IMR-90 (cell line): ENCODE measurements around the gene MGLL. TPM values are rescaled to one million over a fixed set of nuclear protein-coding genes. Genes with fewer than 3 reads are reported as not detected.

Experiments used
- ATAC-seq: fragments of 200-7000 bp; cut with Tn5 transposase; 2 replicates; pipeline ENCODE4 v1.9.1; 2020; ENCODE audit warnings: low read depth, mild to moderate bottlenecking, moderate library complexity
- BruUV-seq: library from RNA; stranded (reverse); fragments of 400-500 nt; replicated peaks from 2 replicates; lab custom pipeline; 2021; lab: Mats Ljungman, UMichigan
- CTCF ChIA-PET: fragments of 300-600 bp; formaldehyde crosslinking; extraction: SDS; loops from one replicate; lab custom pipeline; 2021; ENCODE audit warnings: antibody characterized with exemption; lab: Yijun Ruan, JAX
- POLR2A ChIA-PET: fragments of 300-600 bp; sonication (Branson Sonifier 250); formaldehyde crosslinking; loops from one replicate; lab custom pipeline; 2022; ENCODE audit warnings: antibody characterized with exemption; ENCODE audit not compliant: unreplicated experiment; lab: Charles Lee
- DNase-seq: peaks from one replicate; pipeline ENCODE4 v3.0.0; 2013
- H2AFZ ChIP-seq: replicated peaks from 2 replicates; pipeline ENCODE3; 2013; ENCODE audit warnings: low read length, mild to moderate bottlenecking; ENCODE audit not compliant: poor library complexity
- H2AK5ac ChIP-seq: 2 replicates; pipeline ENCODE4 v1.6.1; 2013; ENCODE audit warnings: low read depth, low read length, inconsistent platforms
- H2AK9ac ChIP-seq: replicated peaks from 2 replicates; pipeline ENCODE3; 2013; ENCODE audit warnings: mild to moderate bottlenecking, low read depth, low read length, moderate library complexity; ENCODE audit not compliant: poor library complexity
- H2BK120ac ChIP-seq: 2 replicates; pipeline ENCODE4 v1.6.1; 2013; ENCODE audit warnings: low read depth, low read length, inconsistent platforms
- H2BK15ac ChIP-seq: 3 replicates; pipeline ENCODE4 v1.6.1; 2013; ENCODE audit warnings: low read depth, low read length, inconsistent platforms
- H2BK20ac ChIP-seq: 2 replicates; pipeline ENCODE4 v1.6.1; 2013; ENCODE audit warnings: low read depth, mild to moderate bottlenecking, inconsistent platforms, low read length, moderate library complexity
- H2BK5ac ChIP-seq: 2 replicates; pipeline ENCODE4 v1.6.1; 2013; ENCODE audit warnings: mild to moderate bottlenecking, low read depth, low read length, inconsistent platforms; ENCODE audit not compliant: poor library complexity, severe bottlenecking
- H3K14ac ChIP-seq: replicated peaks from 2 replicates; pipeline ENCODE4 v1.6.1; 2013; ENCODE audit warnings: low read depth, low read length, inconsistent platforms
- H3K18ac ChIP-seq: 2 replicates; pipeline ENCODE4 v1.6.1; 2013; ENCODE audit warnings: low read depth, low read length, control low read depth
- H3K23ac ChIP-seq: 2 replicates; pipeline ENCODE4 v1.6.1; 2013; ENCODE audit warnings: low read depth, low read length, inconsistent platforms
- H3K27ac ChIP-seq: 2 replicates; pipeline ENCODE4 v1.5.1; 2013; ENCODE audit warnings: mild to moderate bottlenecking, control low read depth, low read length; ENCODE audit not compliant: insufficient read depth
- H3K27me3 ChIP-seq: 2 replicates; pipeline ENCODE4 v1.6.1; 2013; ENCODE audit warnings: low read length; ENCODE audit not compliant: control insufficient read depth, insufficient read depth
- H3K36me3 ChIP-seq: 2 replicates; pipeline ENCODE4 v1.6.1; 2013; ENCODE audit warnings: low read length, mixed read lengths; ENCODE audit not compliant: control insufficient read depth, insufficient read depth
- H3K4ac ChIP-seq: 2 replicates; pipeline ENCODE4 v1.6.1; 2013; ENCODE audit warnings: low read depth, low read length, inconsistent platforms
- H3K4me1 ChIP-seq: 2 replicates; pipeline ENCODE4 v1.6.1; 2013; ENCODE audit warnings: low read length, mixed read lengths; ENCODE audit not compliant: control insufficient read depth, insufficient read depth
- H3K4me2 ChIP-seq: 2 replicates; pipeline ENCODE4 v1.6.1; 2013; ENCODE audit warnings: low read depth, mild to moderate bottlenecking, control low read depth, low read length, moderate library complexity
- H3K4me3 ChIP-seq: 2 replicates; pipeline ENCODE4 v1.5.1; 2013; ENCODE audit warnings: low read depth, mild to moderate bottlenecking, control low read depth, low read length, moderate library complexity; ENCODE audit not compliant: insufficient read depth
- H3K56ac ChIP-seq: 2 replicates; pipeline ENCODE4 v1.6.1; 2013; ENCODE audit warnings: low read length, inconsistent platforms; ENCODE audit not compliant: insufficient read depth; ENCODE audit errors: extremely low read depth
- H3K79me1 ChIP-seq, 2 experiments: 2 replicates each; pipeline ENCODE4 v1.6.1; 2013; ENCODE audit warnings: low read length in 2 of 2, inconsistent platforms in 1 of 2, low read depth in 1 of 2
- H3K9ac ChIP-seq: 2 replicates; pipeline ENCODE4 v1.6.1; 2013; ENCODE audit warnings: low read depth, low read length, control low read depth
- H3K9me1 ChIP-seq: 2 replicates; pipeline ENCODE4 v1.6.1; 2013; ENCODE audit warnings: low read length, inconsistent platforms; ENCODE audit not compliant: insufficient read depth
- H3K9me3 ChIP-seq: 2 replicates; pipeline ENCODE4 v1.6.1; 2013; ENCODE audit warnings: low read length; ENCODE audit not compliant: control insufficient read depth, insufficient read depth
- H4K20me1 ChIP-seq: 2 replicates; pipeline ENCODE4 v1.6.1; 2013; ENCODE audit warnings: low read length, inconsistent platforms; ENCODE audit not compliant: insufficient read depth
- H4K5ac ChIP-seq: 2 replicates; pipeline ENCODE4 v1.6.1; 2013; ENCODE audit warnings: mild to moderate bottlenecking, low read depth, low read length, control low read depth
- H4K8ac ChIP-seq, 2 experiments: 2 replicates each; pipeline ENCODE4 v1.6.1; 2013; ENCODE audit warnings: low read depth in 2 of 2, low read length in 2 of 2, control low read depth in 1 of 2, inconsistent platforms in 1 of 2
- H4K91ac ChIP-seq: 2 replicates; pipeline ENCODE4 v1.6.1; 2013; ENCODE audit warnings: low read depth, low read length, inconsistent platforms; ENCODE audit not compliant: insufficient read depth
- BHLHE40 ChIP-seq: fragments of 150-350 bp; IDR thresholded peaks from 2 replicates; pipeline ENCODE4 v1.6.1; 2016; ENCODE audit warnings: mild to moderate bottlenecking, low read depth, low read length
- CEBPB ChIP-seq: IDR thresholded peaks from 2 replicates; pipeline ENCODE4 v1.6.1; 2012; ENCODE audit warnings: low read depth, low read length, improper control_type of control experiment
- CHD1 ChIP-seq: IDR thresholded peaks from 2 replicates; pipeline ENCODE4 v1.6.1; 2012; ENCODE audit warnings: low read depth, low read length, improper control_type of control experiment
- CTCF ChIP-seq: conservative IDR thresholded peaks from 2 replicates; pipeline ENCODE4 v1.5.1; 2012; ENCODE audit warnings: mild to moderate bottlenecking, low read depth, low read length, improper control_type of control experiment
- ELK1 ChIP-seq: fragments of 150-350 bp; IDR thresholded peaks from 2 replicates; pipeline ENCODE4 v1.6.1; 2016; ENCODE audit warnings: low read depth, mild to moderate bottlenecking, low read length, moderate library complexity, borderline replicate concordance
- FOS ChIP-seq: fragments of 150-350 bp; IDR thresholded peaks from 2 replicates; pipeline ENCODE4 v1.6.1; 2016; ENCODE audit warnings: low read depth, low read length
- MAFK ChIP-seq: IDR thresholded peaks from 2 replicates; pipeline ENCODE4 v1.6.1; 2012; ENCODE audit warnings: low read depth, low read length, improper control_type of control experiment
- MAZ ChIP-seq: IDR thresholded peaks from 2 replicates; pipeline ENCODE4 v1.6.1; 2012; ENCODE audit warnings: low read depth, mild to moderate bottlenecking, low read length, improper control_type of control experiment, moderate library complexity, borderline replicate concordance
- MXI1 ChIP-seq: IDR thresholded peaks from 2 replicates; pipeline ENCODE4 v1.6.1; 2012; ENCODE audit warnings: low read depth, mild to moderate bottlenecking, low read length, moderate library complexity, borderline replicate concordance
- NFE2L2 ChIP-seq: fragments of 150-350 bp; IDR thresholded peaks from 2 replicates; pipeline ENCODE4 v1.6.1; 2016; ENCODE audit warnings: low read depth, mild to moderate bottlenecking, low read length
- POLR2A ChIP-seq: IDR thresholded peaks from 2 replicates; pipeline ENCODE4 v1.6.1; 2012; ENCODE audit warnings: mild to moderate bottlenecking, low read depth, low read length
- RAD21 ChIP-seq: IDR thresholded peaks from 2 replicates; pipeline ENCODE4 v1.6.1; 2012; ENCODE audit warnings: low read length, improper control_type of control experiment
- RCOR1 ChIP-seq: IDR thresholded peaks from 2 replicates; pipeline ENCODE4 v1.6.1; 2012; ENCODE audit warnings: mild to moderate bottlenecking, low read length, improper control_type of control experiment; ENCODE audit not compliant: insufficient replicate concordance
- RFX5 ChIP-seq: IDR thresholded peaks from 2 replicates; pipeline ENCODE4 v1.8.0; 2012; ENCODE audit warnings: low read depth, mild to moderate bottlenecking, low read length, moderate library complexity
- SMC3 ChIP-seq: fragments of 150-350 bp; IDR thresholded peaks from 2 replicates; pipeline ENCODE4 v1.6.1; 2016; ENCODE audit warnings: low read depth, mild to moderate bottlenecking, antibody characterized with exemption, low read length, moderate library complexity
- USF2 ChIP-seq: fragments of 150-350 bp; IDR thresholded peaks from 2 replicates; pipeline ENCODE4 v1.6.1; 2017; ENCODE audit warnings: mild to moderate bottlenecking, antibody characterized with exemption, low read length, low read depth
- WGBS, 2 experiments: methylation state at CpG; one replicate each; pipeline versions ENCODE4 v1.1.5 to v1.1.7; 2013; ENCODE audit warnings: missing lambda C conversion rate in 2 of 2; ENCODE audit not compliant: insufficient read length in 1 of 2; ENCODE audit errors: extremely low coverage in 2 of 2; 5-methylcytosine and 5-hydroxymethylcytosine counted together
- dilution Hi-C: fragments of 300-500 bp; cut with HindIII; formaldehyde crosslinking; loops from one replicate; pipeline ENCODE4 v1.14.3; 2018; ENCODE audit warnings: low sequenced_read_pairs; ENCODE audit not compliant: unreplicated experiment
- in situ Hi-C: fragments of 300-500 bp; cut with MboI; formaldehyde crosslinking; loops from 3 replicates; pipeline ENCODE4 v1.14.3; 2019; ENCODE audit warnings: low sequenced_read_pairs, inconsistent platforms, mixed read lengths
- intact Hi-C: fragments of 100-400 bp; cut with micrococcal nuclease; formaldehyde crosslinking; loops from 2 replicates; pipeline ENCODE4 v1.10.0; 2022
- polyA plus RNA-seq, 3 experiments: library from polyadenylated mRNA; depleted of rRNA; stranded (reverse); fragments of >200 nt; gene quantifications; 2 replicates each; pipeline ENCODE4 v1.2.3, GENCODE V29; 2012; ENCODE audit warnings: low replicate concordance in 1 of 3
- total RNA-seq: library from RNA; depleted of rRNA; stranded (reverse); fragments of >200 nt; gene quantifications from 2 replicates; pipeline ENCODE4 v1.2.3, GENCODE V29; 2012

Gene MGLL
- total and polyA plus RNA-seq, 2 of the 4 experiments (the other 2 are of a cell fraction) = 23.7 to 60.6 TPM

- peaks cover 3% of the 10 kb centered on the region for H3K36me3 ChIP-seq
- H3K9me3 ChIP-seq = no peaks in the 10 kb centered on the region
- H4K8ac ChIP-seq = peak overlapping the region in 1 of 2 experiments; percentile 10; a peak in 1 of 4 replicates
- H3K9me1 ChIP-seq = peaks cover 37% of the 10 kb centered on the region
- no peak overlapping the region for H3K4me2 ChIP-seq
- no TSS peak for BruUV-seq
- H2BK120ac ChIP-seq = peak overlapping the region; percentile 74
- no peak overlapping the region for H2AK9ac ChIP-seq
- dilution Hi-C loops = no loop called here
- no peak overlapping the region for H4K91ac ChIP-seq
- ATAC-seq (peak; percentile 62), DNase-seq (peak; percentile 98)
- H2BK5ac ChIP-seq = peak overlapping the region; percentile 80
- H2AK5ac ChIP-seq = no peak overlapping the region
- H2BK20ac ChIP-seq = peak overlapping the region; percentile 73
- H3K23ac ChIP-seq = no peak overlapping the region
- H3K27ac ChIP-seq = no peak overlapping the region
- no peak overlapping the region for H2AFZ ChIP-seq
- H3K4ac ChIP-seq = peak overlapping the region; percentile 78; the same call in 1 of the 2 replicates
- TF ChIP-seq BHLHE40 (peak; percentile 63; the same call in 1 of the 2 replicates), MAFK (no peak), RAD21 (peak; percentile 35), POLR2A (no peak; the same call in 1 of the 2 replicates), ELK1 (no peak), MXI1 (no peak), CEBPB (peak; percentile 66), RFX5 (no peak), SMC3 (no peak), MAZ (no peak), USF2 (no peak), CTCF (no peak), CHD1 (no peak), NFE2L2 (no peak), FOS (peak; percentile 73), RCOR1 (peak; percentile 41)
- peak overlapping the region; percentile 67; the same call in 1 of the 2 replicates for H3K14ac ChIP-seq
- no peaks in the 10 kb centered on the region for H4K20me1 ChIP-seq
- no peak overlapping the region for H4K5ac ChIP-seq
- ChIA-PET CTCF (interaction anchor here (0.6 to 1.8 kb wide), 2 partner anchors 17 to 107 kb away, joined by 3 to 5 read pairs; no protein-coding TSS in a partner anchor), POLR2A (no interaction called here)
- peaks cover 28 to 76% of the 10 kb centered on the region in 2 experiments for H3K79me1 ChIP-seq
- H3K56ac ChIP-seq = 0 out of 2 replicates have a peak overlapping the region, but pooled peaks have one; percentile 20
- no peak overlapping the region for H3K18ac ChIP-seq
- H3K9ac ChIP-seq = no peak overlapping the region; the same call in 1 of the 2 replicates
- in situ Hi-C loops = no loop called here
- no peaks in the 10 kb centered on the region for H3K27me3 ChIP-seq
- H2BK15ac ChIP-seq = no peak overlapping the region; the same call in 2 of the 3 replicates
- intact Hi-C loops = no loop called here
- peaks cover 25% of the 10 kb centered on the region for H3K4me1 ChIP-seq
- H3K4me3 ChIP-seq = no peak overlapping the region
- WGBS, 2 experiments = 0% methylated on average over 1 of the region's 4 CpGs; no CpG with 5 or more reads in 1 of the 2 experiments
These were observed 18.7 kb downstream of the MGLL start for GRCh38 chr3:127803619-127804018.
